Stimulated activated CD8-positive, alpha-beta memory T cell treated with anti-CD3 and anti-CD28 coated beads, Interleukin-12 subunit alpha, Interleukin-12 subunit beta, amount 100 ng/mL, for 1 hour (primary cell): ENCODE measurements around the gene MCRS1.

Experiments
- DNase-seq: peaks from one replicate; pipeline ENCODE4 v3.0.0-alpha.2; 2020; ENCODE audit warnings: low read depth

MCRS1 gene

DNA sequence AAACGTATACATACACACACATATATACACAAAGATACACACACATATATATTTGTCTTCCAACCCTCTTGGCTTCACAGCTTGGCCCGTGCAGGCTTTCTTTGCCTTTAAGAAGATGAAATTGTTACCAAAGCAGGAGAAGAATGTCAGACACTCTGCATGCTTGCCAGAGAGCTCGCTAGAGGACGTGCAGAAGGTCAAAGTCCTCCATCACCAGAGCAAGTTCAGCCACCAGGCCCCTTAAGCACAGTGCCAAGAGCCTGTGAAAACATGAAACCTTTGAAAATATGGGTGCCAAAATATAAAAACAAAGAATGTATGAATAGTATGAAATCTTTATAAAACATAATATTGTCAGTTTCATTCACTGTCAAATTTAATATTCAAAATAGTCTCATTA lies 14.9 kb upstream of the MCRS1 start:
- DNase-seq = no peak

DNA sequence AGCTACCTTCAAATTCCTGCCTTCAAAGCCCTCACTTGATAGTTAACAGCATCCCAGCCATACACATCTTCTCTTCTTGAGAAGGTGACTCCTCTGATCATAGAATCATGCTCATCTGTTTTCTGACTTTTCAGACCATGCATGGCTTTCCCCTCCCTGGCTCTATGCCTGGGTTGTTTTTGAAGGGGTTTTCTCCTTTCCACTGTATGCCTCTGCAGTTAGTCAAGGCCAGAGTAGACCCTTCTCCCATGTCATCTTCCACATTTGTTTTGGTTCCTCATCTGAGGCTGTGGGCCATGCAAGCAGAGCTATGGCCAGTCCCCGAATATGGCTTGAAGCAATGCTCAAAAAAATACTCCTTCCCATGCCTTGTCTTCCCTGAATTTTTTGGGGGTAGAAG lies 14.3 kb upstream of the MCRS1 start:
- no peak for DNase-seq

DNA sequence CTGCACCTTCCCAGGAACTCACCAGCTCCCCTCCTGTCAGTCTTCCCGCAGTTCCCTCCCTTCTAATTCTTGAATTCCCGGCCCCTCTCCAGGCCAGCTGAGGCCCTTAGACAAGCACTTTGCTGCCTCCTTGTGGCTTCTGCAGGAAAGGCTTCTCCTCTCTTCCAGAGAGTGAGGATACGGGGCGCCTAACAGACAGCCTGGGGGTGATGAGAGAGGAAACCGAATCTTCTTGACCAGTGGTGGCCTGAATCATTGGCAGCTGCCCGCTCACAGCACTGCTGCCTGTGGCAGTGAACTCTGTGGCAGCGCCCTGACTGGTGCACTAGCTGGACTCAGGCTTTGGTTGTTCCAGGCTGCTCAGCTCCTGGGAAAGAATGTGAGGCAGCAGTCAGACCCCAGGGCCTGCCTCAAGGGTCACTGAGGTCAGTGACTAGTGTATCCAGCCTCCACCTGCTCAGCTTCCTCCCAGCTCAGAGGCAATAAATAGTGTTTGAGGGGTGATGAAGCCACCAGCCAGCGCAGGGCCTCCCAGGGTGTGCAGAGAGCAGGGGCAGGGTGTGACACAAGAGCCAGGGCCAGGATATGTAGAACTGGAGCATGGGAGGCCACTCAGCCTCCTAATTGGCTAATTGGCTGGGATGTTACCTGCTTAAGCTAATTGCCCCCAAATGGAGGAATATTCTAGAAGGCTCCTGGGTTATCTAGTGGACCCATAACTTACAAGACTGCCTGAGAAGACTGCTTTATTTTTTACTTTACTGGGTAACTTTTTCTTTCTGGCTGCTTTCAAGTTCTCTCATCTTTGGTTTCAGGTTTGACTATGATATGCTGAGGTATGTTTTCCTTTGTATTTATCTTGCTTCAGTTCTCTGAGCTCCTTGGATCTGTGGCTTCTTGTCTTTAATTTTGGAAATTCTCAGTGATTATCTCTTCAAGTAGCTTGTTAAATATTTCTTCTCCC lies 12.9 kb upstream of the MCRS1 start:
- peak; percentile 24 for DNase-seq

DNA sequence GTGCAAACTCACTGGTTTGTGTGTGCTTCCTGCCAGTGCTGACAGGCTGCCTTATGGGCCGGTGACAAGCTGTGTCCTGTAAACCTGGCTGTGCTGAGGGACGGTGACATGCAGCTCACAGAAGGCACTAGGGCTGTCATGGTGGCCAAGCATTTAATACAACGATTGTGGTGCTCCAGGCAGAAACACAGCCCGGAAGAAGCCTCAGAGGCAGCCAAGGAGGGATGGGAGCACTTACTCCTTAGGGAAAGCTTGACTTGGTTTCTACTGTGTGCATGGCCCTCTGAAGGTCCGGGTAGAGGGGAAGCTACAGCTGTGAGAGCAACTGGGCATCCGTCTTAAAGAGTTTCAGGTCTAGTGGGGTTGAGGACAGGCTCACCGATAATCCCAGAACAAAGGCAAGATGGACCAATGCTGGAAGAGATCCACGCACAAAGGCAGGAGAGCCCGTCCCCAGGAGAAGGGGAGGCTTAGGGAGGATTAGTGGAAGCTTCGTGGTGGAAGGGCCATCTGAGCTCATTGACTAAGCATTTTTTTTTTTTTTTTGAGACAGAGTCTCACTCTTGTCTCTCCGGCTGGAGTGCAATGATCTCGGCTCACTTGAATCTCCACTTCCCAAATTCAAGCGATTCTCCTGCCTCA lies 10.7 kb upstream of the MCRS1 start:
- DNase-seq = no peak

DNA sequence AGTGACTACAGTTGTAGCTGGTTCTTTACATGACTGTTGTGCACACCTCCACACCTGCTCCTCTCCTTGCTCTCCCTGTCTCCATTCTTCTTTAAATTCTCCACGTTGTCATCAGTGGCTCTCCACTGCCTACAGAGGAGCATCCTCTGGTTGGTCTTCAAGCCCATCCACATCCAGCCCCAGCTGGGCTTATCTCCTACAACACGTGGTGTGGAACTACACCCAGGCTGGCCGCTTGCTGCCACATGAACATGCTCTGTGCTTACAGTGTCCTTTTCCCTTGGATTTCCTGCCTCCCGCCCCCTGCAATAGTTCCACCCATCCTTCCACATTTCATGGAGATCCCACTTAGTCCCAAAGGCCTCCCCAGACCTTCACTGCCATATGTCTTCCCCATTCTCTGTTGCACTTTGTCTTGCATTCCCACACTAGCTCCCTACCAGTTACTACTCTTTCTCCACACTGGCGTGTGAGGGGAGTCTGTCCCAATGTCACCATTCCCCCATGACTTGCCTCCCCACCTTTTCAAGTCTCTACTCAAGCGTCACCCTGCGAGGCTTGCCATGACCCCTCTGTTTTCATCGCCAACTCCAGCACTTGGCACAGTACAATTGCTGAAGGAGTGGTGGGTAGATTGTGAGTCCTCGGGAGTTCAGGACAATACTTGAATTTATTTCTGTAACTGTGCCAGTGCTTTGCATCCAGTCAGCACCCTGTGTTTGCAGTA lies 9.8 kb upstream of the MCRS1 start:
- DNase-seq = no peak

DNA sequence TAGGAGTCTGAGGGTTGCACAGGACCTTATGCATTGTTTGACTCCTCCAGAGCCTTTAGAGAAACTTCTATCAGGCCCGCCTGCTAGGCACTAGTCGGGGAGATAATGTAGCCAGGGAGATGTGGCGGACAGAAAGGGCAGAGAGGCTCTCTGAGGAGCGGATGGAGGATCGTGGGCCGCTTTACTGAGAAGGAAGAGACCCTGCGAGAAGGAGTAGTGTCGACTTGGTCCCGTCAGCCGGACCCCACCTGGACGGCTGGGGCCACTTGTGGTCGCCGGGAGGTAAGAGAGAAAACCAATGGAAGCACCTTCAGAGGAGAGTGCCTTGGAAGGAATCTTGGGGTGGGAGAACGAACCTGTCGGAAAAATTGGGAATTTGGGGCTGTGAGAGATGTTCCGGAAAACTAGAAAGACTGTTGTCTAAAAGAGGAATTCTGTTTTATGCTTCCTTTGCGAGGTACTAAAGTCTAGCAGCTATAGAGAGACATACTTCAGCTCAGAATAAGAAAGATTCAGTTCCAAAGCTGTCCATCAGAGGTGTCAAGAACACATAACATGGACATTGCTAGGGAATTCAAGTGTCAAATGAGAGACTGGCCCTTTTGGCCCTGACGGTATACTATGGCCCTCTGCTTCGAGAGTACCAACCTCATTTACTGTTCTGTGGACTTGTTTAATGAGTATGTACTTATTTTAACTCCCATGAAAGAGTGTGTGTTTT lies 660 bp upstream of the MCRS1 start:
- DNase-seq = no peak

DNA sequence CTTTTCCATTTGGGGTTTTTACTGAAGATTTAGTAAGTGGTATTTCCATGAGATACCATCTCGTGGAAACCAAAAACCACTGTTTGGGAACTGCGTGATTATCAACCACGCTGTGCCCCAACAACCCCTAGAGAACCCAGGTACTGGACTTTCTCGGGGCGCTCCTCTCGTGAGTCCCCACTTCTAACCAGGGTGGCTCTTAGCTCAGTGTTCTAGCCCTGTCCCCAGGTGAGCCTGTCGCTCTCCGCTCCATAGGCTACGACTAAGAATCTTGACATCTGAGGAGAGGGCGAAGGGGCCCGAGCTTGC lies 686 bp downstream of the MCRS1 start:
- DNase-seq = no peak

DNA sequence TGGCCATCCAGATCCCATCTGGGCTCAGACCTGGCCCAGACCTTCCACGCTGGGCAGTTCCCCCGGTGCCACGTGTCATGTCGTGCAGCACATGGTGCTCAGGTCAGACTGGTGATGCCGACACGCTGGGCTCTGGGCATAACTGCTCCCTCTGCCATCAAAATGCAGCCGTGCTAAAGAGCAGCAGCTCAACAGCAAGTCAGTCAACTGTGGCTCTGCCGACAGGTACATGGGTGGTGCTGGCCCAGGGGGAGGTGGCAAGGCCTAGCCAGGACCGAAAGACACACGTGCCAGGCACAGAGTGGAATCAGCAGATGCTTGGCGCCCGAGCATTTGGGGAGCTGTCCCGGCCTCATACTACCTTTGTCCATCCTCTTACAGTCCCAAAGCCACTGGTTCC lies 1.6 kb downstream of the MCRS1 start:
- no peak for DNase-seq

DNA sequence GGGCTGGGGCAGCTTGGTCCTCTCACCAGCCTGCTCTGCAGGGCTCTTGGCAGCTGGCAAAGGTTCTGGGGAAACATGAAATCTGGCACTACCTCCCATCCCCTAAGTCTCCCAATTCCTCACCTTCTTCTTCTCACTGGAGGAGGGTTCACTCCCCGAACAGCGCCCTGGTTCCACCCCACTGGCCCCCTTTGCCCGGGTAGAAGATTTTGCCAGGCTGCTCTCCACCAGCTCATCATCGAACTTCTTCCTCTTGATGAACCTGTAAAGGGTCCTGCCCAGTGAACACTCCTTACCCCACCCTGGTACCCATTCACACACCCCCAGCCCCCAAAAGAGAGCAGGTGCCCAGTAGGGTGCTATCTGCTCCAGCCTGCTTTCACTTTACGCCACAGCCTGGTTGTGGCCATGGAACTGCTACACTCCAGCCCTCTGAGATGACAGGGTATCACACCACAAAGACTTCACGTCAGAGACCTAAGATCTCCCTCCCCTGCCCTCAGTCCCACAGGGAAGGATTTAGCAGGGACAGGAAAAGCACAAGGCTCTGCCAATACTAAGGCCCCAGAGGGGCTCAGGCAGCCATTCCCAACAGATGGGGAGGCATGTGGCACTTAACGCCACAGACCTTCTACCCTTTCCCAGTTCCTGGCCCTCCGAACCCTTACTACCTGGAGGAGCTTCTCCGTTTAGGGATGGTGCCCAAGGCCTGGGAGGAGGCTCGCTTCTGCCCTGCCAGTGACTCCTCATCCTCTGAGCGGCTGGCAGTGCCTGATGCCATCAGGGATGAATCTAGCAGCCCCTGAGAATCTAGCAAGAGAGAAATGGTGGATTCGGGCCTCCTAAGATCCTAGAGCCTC lies 2.3 kb downstream of the MCRS1 start:
- DNase-seq = no peak

DNA sequence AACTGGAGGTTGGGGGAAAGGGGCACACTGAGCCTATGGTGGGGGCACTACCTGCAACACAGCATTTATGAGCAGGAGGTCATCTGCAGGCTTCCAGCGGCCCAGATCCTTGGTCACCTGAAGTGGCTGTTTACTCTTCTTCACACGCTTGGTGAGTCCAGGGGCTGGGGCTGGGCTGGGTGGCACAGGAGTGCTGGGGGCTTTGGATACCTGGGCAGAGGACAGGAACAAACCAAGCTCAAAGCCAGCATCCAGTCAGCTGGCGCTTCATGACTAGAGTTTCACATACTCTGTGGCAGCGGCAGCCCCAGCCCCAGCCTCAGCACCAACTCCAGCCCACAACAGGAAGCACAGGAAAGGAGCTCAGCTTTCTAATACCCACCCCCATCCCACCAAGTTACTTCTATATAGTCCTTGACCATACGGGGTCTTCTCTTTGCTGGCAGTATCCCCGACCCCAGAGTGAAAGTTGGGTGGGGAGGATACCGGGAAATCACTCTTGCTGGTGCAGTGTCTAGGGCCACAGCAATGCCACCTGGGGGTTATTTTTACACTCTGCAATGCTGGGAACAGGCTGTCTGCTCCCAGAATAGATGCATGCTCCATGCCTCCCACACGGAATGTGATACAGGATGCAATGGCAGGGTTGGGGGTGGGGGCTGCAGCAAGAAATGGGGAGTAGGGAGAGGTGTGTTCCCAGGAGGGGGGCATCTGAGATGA lies 3.1 kb downstream of the MCRS1 start:
- no peak for DNase-seq

DNA sequence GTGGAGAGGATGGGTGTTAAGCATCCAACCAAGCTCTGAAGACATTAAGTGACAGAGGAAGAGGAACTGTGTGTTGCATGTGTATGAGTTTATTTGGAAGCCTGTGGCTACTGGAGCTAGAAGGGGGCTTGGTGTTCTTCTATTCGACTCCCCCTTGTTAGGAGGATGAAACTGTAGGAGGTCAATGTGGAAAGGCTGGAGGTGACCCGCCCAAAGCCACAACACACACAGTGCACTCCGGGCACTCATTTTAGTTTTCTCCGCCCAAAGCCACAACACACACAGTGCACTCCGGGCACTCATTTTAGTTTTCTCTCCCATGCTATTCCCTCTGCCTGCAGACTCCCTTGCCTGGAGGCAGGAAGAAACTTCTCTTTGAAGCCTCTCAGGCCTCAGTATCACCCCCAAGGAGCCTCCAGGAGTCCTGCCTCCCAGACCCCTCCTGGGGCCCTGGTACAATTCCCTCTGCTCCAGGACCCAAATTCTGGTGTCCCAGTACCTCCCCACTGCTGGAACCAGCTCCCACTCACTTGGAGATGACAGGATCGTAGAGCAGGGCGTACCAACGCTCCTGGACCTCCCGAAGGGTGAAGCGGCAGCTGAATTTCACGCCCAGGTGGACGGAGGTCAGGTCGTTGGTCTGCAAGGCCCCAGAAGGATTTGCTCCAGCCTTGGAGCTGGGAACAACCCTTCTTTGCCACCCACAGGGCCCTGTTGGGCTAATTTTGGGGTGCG lies 3.8 kb downstream of the MCRS1 start:
- no peak for DNase-seq

DNA sequence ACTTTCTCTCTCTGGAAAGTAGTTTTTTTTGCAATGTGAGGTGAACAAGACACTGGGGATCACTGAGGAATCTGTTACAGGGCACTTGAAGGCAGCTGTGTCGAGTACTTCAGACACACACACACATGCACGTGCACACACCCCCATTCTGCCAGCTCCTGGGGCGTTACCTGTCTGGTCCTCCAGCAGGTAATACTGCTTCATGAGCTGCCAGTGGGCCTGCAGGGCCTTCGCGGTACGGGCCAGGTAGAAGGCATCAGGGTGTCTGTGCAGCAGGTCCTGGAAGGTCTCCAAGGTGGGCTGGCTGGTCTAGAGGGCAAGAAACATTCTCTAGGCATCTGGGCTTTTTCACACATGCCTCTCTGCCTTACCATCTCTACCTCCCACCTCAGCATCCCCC lies 5.1 kb downstream of the MCRS1 start:
- DNase-seq = no peak

DNA sequence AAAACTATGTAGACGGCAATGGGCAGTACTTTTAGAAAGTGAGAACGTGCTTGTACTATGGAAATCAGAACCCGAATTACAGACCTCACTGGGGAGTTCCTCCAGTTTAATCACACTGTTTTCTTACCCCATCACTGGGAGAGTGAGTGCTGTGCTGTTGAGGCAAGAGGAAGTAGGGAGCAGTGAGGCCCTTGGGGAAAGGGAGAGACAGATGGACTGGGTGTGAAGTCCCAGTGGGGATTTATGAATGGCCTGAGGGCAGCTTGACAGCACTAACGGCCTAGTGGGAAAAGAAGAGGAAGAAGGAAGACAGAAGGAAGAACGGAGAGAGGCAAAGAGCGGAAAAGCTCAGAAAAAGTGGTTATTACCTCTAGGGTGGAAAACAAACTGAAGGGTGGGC lies 5.7 kb downstream of the MCRS1 start:
- no peak for DNase-seq

DNA sequence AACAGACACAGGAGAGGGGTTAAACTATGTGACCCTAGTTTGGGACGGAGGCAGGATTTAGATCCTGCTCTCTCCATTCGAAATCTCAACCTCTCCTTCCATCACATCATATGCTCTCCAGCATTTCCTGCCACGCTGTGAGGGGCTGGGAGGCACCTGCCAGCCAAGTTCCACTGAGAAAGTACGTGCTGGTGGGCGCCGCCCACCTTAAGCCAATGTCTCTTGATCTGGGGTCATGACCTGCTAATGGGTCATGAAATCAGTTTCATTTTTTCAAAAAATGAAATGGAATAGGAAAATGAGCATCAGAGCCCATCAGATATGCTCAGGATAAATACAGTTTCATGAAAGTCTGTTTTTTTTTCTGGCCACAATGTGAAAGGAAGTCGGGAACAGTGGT lies 7.2 kb downstream of the MCRS1 start:
- DNase-seq = no peak

DNA sequence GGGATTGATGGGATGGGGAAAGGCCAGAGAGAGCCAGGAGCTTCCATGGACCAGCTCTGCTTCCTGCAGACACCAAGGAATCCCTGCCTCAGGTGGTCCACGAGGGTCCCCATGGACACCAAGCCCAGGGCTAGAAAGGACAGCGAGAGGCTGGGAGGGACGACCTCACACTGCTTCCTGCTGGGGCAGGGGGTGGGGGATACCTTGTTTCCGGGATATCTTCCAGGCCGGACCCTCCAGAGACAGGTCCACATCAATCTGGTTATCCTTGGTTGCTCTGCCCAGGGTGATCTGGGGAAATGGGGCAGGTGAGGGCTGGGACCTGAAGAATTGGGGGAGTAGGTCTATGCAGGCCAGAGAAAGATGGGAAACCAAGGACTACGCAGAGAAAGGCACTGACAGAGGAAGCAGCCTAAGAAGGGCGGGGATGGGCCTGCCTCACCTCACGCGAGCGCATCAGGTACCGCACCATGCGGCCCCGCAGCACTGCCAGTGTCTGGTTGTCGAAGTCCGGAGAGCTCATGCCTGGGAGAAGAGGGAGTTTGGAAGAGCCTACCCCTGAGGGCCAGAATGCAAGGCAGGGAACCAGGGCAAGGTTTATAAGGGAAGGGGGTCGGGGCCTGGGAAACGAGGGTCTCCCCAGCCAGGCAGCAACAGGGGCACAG lies 8.8 kb downstream of the MCRS1 start:
- no peak for DNase-seq

DNA sequence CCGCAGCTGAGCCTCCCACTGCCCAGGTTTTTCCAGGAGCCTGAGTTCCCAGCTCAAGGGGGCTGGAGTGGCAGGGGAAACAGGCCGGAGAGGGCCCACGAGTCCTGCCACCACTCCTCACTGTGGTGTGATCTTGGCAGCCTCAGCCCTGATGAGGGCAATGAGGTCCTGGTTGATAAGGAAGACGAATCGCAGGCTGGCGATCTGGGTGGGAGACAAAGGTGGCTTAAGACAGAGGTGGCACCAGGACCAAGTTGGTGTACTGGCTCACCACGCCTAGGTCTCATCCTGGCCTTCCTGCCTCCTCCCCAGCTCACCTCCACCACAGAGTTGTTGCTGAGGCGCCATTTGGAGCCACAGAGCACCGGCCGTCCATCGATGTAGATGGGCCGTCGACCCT lies 9.4 kb downstream of the MCRS1 start:
- DNase-seq = no peak

DNA sequence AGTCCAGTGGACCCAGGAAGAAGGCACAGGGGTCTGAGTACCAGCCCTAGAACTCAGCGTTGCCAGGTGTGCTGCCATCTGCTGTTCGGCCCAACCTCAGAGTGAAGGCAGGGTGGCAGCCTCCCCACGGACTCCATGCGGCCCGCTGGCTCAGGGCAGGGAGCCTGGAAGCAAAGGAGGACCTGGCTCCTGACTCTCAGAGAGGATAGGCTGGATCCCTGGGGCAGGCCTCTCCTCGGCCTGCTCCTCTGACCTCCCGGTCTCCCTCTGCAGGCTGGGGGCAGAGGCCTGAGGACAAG lies 10.1 kb downstream of the MCRS1 start:
- no peak for DNase-seq

DNA sequence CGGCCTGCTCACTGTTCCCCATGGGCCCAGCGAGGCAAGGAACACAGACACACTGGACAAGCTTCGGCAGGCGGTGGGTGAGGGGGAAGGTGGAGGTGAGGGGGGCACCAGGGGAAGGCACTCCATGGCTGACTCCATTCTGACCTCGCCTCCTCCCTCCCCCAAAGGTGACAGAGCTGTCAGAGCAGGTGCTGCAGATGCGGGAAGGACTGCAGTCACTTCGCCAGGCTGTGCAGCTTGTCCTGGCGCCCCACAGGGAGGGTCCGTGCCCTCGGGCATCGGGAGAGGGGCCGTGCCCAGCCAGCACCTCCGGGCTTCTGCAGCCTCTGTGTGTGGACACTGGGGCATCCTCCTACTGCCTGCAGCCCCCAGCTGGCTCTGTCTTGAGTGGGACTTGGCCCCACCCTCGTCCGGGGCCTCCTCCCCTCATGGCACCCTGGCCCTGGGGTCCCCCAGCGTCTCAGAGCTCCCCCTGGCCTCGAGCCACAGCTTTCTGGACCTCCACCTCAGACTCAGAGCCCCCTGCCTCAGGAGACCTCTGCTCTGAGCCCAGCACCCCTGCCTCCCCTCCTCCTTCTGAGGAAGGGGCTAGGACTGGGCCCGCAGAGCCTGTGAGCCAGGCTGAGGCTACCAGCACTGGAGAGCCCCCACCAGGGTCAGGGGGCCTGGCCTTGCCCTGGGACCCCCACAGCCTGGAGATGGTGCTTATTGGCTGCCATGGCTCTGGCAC lies 10.6 kb downstream of the MCRS1 start:
- DNase-seq = no peak
